Loucy (cell line): ENCODE results near the gene NHEJ1.

ENCODE experiments used
- EZH2phosphoT487 ChIP-seq: fragments of 200-600 bp; IDR thresholded peaks from 2 replicates; pipeline ENCODE4 v1.6.1; 2018; ENCODE audit warnings: antibody characterized with exemption, mild to moderate bottlenecking, moderate library complexity, borderline replicate concordance
- TF ChIP-seq, protein P1 (sequence below): fragments of 200-600 bp; sonication (generic); conservative IDR thresholded peaks from 2 replicates; pipeline ENCODE4 v1.5.1; 2014; ENCODE audit warnings: mild to moderate bottlenecking, antibody characterized with exemption, low read length

DNA sequence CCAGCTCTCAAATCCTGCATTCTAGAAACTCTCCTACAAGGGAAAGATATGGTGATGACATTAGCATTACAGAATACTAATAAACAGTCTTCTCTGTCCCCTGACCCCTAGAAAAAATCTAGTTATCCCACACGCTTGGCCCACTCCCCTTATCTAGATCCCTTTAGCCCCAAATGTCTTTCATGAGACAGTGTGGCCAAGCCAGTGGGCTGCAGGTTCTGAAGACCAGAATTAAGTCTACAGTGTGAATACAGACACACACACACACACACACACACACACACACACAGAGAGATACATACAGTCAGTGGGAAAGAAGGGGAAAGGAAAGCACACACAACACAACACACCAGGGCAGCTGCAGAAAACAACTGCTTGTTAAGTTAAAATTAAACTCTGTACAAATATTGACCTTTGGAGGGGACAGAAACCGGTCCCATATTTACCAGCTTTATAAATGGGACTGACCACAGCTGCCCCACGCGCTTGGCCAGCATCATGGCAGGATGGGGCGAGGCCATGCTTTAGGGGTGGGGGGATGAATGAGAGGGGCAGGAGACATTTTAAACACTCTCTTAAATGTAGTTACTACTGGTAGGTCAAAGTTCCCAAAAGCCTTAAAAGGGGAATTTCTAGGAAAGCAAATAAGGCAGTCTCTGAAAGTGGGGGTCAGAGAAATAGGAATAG is 49.1 kb downstream of the NHEJ1 start:
- TF ChIP-seq, protein P1, sequence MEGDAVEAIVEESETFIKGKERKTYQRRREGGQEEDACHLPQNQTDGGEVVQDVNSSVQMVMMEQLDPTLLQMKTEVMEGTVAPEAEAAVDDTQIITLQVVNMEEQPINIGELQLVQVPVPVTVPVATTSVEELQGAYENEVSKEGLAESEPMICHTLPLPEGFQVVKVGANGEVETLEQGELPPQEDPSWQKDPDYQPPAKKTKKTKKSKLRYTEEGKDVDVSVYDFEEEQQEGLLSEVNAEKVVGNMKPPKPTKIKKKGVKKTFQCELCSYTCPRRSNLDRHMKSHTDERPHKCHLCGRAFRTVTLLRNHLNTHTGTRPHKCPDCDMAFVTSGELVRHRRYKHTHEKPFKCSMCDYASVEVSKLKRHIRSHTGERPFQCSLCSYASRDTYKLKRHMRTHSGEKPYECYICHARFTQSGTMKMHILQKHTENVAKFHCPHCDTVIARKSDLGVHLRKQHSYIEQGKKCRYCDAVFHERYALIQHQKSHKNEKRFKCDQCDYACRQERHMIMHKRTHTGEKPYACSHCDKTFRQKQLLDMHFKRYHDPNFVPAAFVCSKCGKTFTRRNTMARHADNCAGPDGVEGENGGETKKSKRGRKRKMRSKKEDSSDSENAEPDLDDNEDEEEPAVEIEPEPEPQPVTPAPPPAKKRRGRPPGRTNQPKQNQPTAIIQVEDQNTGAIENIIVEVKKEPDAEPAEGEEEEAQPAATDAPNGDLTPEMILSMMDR: no peak
- no peak for TF ChIP-seq EZH2phosphoT487
